Esophagus muscularis mucosa (tissue), 4 donors: Measurements from ENCODE around the gene INKA2. TPM values are rescaled to one million over a fixed set of nuclear protein-coding genes. Genes with fewer than 3 reads are reported as not detected.
A peak's percentile ranks its signal among the peaks of the same experiment; 100 is the strongest.

Experiments used
- DNase-seq: peaks from one replicate; pipeline ENCODE4 v3.0.0-alpha.2; 2017; ENCODE audit errors: extremely low spot score
- H3K27ac ChIP-seq, 4 donors: fragments of 200-600 bp; sonication (generic); replicated peaks in 1 of 4; 1 replicate in 3 of 4; 2 replicates in 1 of 4; pipeline ENCODE4 v1.5.1; 2016 to 2019; ENCODE audit warnings: mild to moderate bottlenecking in 1 of 4
- H3K27me3 ChIP-seq, 4 donors: fragments of 200-600 bp; sonication (generic); one replicate each; pipeline versions ENCODE4 v1.5.1 to v1.6.0; 2016 to 2019
- H3K36me3 ChIP-seq, 4 donors: fragments of 200-600 bp; sonication (generic); one replicate each; pipeline ENCODE4 v1.5.1; 2016 to 2019
- H3K4me1 ChIP-seq, 4 donors: fragments of 200-600 bp; sonication (generic); one replicate each; pipeline ENCODE4 v1.5.1; 2016 to 2019
- H3K4me3 ChIP-seq, 4 donors: fragments of 200-600 bp; sonication (generic); 1 replicate in 2 of 4; 2 replicates in 2 of 4; pipeline ENCODE4 v1.5.1; 2016 to 2019; ENCODE audit warnings: mild to moderate bottlenecking in 4 of 4, moderate library complexity in 1 of 4
- H3K9me3 ChIP-seq, 4 donors: fragments of 200-600 bp; sonication (generic); 1 replicate in 3 of 4; 2 replicates in 1 of 4; pipeline ENCODE4 v1.5.1; 2016 to 2019
- EP300 ChIP-seq: sonication (generic); formaldehyde crosslinking; IDR thresholded peaks from one replicate; pipeline ENCODE4 v1.6.1; 2017; ENCODE audit warnings: antibody characterized with exemption
- POLR2A ChIP-seq: fragments of 450-650 bp; IDR thresholded peaks from one replicate; pipeline ENCODE4 v1.6.1; 2017; ENCODE audit warnings: antibody characterized with exemption, moderate library complexity, mild to moderate bottlenecking, low read depth
- POLR2AphosphoS5 ChIP-seq, 2 donors: sonication (generic); formaldehyde crosslinking; IDR thresholded peaks; one replicate each; pipeline ENCODE4 v1.6.1; 2017; ENCODE audit warnings: antibody characterized with exemption in 2 of 2
- WGBS: methylation state at CpG from one replicate; pipeline ENCODE4 v1.1.5; 2018; 5-methylcytosine and 5-hydroxymethylcytosine counted together
- intact Hi-C: fragments of 100-400 bp; cut with DNase I; formaldehyde crosslinking; loops from one replicate; pipeline ENCODE4 v1.15.1; 2023
- small RNA-seq, 3 donors: library from RNA; depleted of rRNA; stranded (forward); fragments of <200 nt; gene quantifications; one replicate each; pipeline ENCODE3, GENCODE V24; 2016
- total RNA-seq, 4 donors: library from RNA; depleted of rRNA; stranded (reverse); fragments of >200 nt; gene quantifications; one replicate each; pipeline versions ENCODE4 v1.1.0 to v1.2.1, GENCODE V29; 2016
- TF ChIP-seq, protein P1 (sequence below), 3 experiments: fragments of 200-600 bp in 2 of 3; fragments of 450-650 bp in 1 of 3; sonication (generic) in 2 of 3; IDR thresholded peaks; one replicate each; pipeline ENCODE4 v1.5.1; 2017 to 2019; ENCODE audit warnings: antibody characterized with exemption in 3 of 3, mild to moderate bottlenecking in 2 of 3, moderate library complexity in 1 of 3

Gene INKA2
- total RNA-seq, 4 donors from 2014 or later = 4.0 to 10.8 (median 8.5) TPM

DNA sequence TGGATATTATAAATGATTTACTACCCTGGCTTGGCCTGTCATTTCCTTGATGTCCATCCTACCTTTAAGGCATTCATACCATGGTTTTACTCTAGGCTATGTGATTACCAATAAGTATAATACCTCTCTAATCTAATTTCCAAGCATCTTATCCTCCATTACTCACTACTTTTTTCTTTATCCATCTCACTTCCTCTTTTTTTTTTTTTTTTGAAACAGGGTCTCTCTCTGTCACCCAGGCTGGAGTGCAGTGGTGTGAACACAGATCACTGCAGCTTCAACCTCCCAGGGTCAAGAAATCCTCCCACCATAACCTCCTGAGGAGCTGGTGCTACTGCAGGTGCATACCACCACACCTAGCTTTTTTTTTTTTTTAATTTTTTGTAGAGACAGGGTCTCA lies 39.9 kb downstream of the INKA2 start:
- intact Hi-C loops = no loop called here
- Histone ChIP-seq H3K4me1 (peaks cover 4 to 23% (median 15%) of the 10 kb centered on the region in 4 donors), H3K27ac (no peak overlapping the region), H3K36me3 (peaks cover 39 to 74% (median 57%) of the 10 kb centered on the region in 4 donors), H3K4me3 (no peak overlapping the region), H3K9me3 (no peaks in the 10 kb centered on the region), H3K27me3 (no peaks in the 10 kb centered on the region)
- TF ChIP-seq EP300 (no peak), POLR2A (no peak), POLR2AphosphoS5 (IDR thresholded peaks at IDR 0.05) (no peak)
- TF ChIP-seq, protein P1, sequence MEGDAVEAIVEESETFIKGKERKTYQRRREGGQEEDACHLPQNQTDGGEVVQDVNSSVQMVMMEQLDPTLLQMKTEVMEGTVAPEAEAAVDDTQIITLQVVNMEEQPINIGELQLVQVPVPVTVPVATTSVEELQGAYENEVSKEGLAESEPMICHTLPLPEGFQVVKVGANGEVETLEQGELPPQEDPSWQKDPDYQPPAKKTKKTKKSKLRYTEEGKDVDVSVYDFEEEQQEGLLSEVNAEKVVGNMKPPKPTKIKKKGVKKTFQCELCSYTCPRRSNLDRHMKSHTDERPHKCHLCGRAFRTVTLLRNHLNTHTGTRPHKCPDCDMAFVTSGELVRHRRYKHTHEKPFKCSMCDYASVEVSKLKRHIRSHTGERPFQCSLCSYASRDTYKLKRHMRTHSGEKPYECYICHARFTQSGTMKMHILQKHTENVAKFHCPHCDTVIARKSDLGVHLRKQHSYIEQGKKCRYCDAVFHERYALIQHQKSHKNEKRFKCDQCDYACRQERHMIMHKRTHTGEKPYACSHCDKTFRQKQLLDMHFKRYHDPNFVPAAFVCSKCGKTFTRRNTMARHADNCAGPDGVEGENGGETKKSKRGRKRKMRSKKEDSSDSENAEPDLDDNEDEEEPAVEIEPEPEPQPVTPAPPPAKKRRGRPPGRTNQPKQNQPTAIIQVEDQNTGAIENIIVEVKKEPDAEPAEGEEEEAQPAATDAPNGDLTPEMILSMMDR (IDR thresholded peaks at IDR 0.05) = no peak
- DNase-seq = no peak

DNA sequence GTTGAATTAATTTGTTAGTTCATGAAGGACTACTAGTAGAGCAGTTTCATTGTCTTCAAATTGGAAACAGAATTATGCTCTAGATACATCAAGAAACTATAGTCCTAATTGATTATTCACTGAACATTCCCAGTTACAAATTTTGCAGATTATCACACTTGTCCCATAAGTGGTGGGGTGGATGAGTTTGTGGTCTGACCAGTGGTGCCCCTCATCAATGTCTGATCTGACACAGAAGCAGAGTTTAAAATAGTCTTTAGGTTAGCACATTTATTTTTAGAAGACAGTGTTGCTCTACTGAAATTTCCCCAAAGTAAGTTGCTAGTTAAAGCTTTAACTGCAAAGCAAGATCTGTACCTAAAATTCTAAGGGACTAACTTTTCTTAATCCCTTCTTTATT lies 42.9 kb downstream of the INKA2 start:
- H3K27me3 ChIP-seq = no peaks in the 10 kb centered on the region
- H3K4me1 ChIP-seq = peaks cover 10 to 42% (median 27%) of the 10 kb centered on the region in 4 donors
- TF ChIP-seq, protein P1 (IDR thresholded peaks at IDR 0.05) = no peak
- TF ChIP-seq EP300 (no peak), POLR2AphosphoS5 (IDR thresholded peaks at IDR 0.05) (no peak), POLR2A (no peak)
- no peak overlapping the region for H3K27ac ChIP-seq
- peaks cover 19 to 61% (median 46%) of the 10 kb centered on the region in 4 donors for H3K36me3 ChIP-seq
- no peaks in the 10 kb centered on the region for H3K9me3 ChIP-seq
- intact Hi-C loops = no loop called here
- H3K4me3 ChIP-seq = no peak overlapping the region
- no peak for DNase-seq

- no peak for DNase-seq
- H3K4me3 ChIP-seq = no peak overlapping the region
- TF ChIP-seq EP300 (no peak), POLR2AphosphoS5 (IDR thresholded peaks at IDR 0.05) (no peak), POLR2A (no peak)
- TF ChIP-seq, protein P1 (IDR thresholded peaks at IDR 0.05) = no peak
- H3K27me3 ChIP-seq = no peaks in the 10 kb centered on the region
- 33% methylated on average over 1 of the region's 1 CpG for WGBS
- peaks cover 14 to 58% (median 41%) of the 10 kb centered on the region in 4 donors for H3K36me3 ChIP-seq
- no peaks in the 10 kb centered on the region for H3K9me3 ChIP-seq
- intact Hi-C loops = no loop called here
- H3K27ac ChIP-seq = no peak overlapping the region
- H3K4me1 ChIP-seq = peaks cover 11 to 47% (median 33%) of the 10 kb centered on the region in 4 donors
Observed at GRCh38 chr1:111695801-111696200, 43.4 kb downstream of the INKA2 start.

DNA sequence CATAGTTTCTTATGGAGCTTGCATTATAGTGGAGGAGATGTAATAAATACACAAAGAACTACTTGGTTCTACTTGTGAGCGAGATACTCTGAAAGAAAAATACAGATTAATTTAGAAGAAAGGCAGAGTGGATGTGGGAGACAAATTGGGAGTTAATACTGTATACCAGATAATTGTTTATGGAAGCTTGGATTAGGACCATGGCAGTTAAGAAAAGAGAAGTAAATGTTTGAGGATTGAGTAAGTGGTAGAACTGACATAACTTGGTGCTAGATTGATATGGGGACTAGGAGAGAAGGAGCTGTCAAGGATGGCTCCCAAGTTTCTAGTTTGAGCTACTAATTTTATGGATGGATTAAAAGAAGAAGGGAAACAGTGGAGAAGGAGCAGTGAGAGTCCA lies 47.3 kb downstream of the INKA2 start:
- H3K27ac ChIP-seq = peak overlapping the region in 3 of 4 donors; percentile 3 to 66 (median 62)
- H3K4me3 ChIP-seq = no peak overlapping the region
- 55% methylated on average over 1 of the region's 1 CpG for WGBS
- peaks cover 0 to 22% (median 8%) of the 10 kb centered on the region in 4 donors for H3K36me3 ChIP-seq
- DNase-seq = no peak
- peaks cover 0 to 4% (median 0%) of the 10 kb centered on the region in 4 donors for H3K9me3 ChIP-seq
- intact Hi-C loops = no loop called here
- H3K4me1 ChIP-seq = peaks cover 21 to 54% (median 41%) of the 10 kb centered on the region in 4 donors
- TF ChIP-seq, protein P1 (IDR thresholded peaks at IDR 0.05) = no peak
- TF ChIP-seq POLR2AphosphoS5 (IDR thresholded peaks at IDR 0.05) = no peak
- no peak for TF ChIP-seq POLR2A
- TF ChIP-seq EP300 = no peak
- no peaks in the 10 kb centered on the region for H3K27me3 ChIP-seq

DNA sequence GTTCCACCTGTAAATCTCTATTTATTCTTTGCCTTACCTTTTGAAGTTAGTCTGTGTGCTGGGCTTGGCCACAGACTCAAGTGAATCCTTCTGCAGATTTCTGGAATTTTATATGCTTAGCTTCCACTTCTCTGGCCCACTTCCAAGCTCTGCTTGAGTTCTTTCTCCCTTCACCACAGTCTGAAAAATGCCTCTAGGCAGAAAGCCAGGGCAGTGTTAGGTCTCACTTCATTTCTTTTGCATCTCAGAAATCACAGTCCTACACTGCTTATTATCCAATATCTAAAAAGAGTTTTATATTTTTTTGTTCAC lies 48.9 kb downstream of the INKA2 start:
- H3K9me3 ChIP-seq = peaks cover 0 to 9% (median 0%) of the 10 kb centered on the region in 4 donors
- H3K36me3 ChIP-seq = peaks cover 0 to 18% (median 7%) of the 10 kb centered on the region in 4 donors
- no peaks in the 10 kb centered on the region for H3K27me3 ChIP-seq
- no peak for DNase-seq
- H3K27ac ChIP-seq = peak overlapping the region; percentile 58 to 66 (median 62)
- peaks cover 16 to 41% (median 31%) of the 10 kb centered on the region in 4 donors for H3K4me1 ChIP-seq
- no peak overlapping the region for H3K4me3 ChIP-seq
- peak in 1 of 2 donors; percentile 21 for TF ChIP-seq POLR2AphosphoS5 (IDR thresholded peaks at IDR 0.05)
- no peak for TF ChIP-seq POLR2A
- intact Hi-C loops = no loop called here

Small RNA genes within 50 kb of the gene (small RNA-seq; reads per million reads assigned to genes)
- 0 to 0.58 (median 0.17) reads per million in 3 donors for gene INKA2

Other genes with a start within 250 kb of the INKA2 start
- 10 to 100 TPM in 1 of 4 donors, 1 to 10 TPM in 3; 4.9 to 13.3 (median 5.1) TPM for gene ADORA3, start 235.8 kb downstream of the INKA2 start, total RNA-seq
- gene TMIGD3, start 235.8 kb downstream of the INKA2 start, total RNA-seq = 1 to 10 TPM; 1.7 to 2.6 (median 2.3) TPM
- 100 to 1,000 TPM; 171 to 325 (median 216) TPM for gene RAP1A, start 119.6 kb downstream of the INKA2 start, total RNA-seq
- 10 to 100 TPM in 3 of 4 donors, 1 to 10 TPM in 1; 9.5 to 19.9 (median 13.1) TPM for gene DDX20, start 16.5 kb upstream of the INKA2 start, total RNA-seq